ENCODE measurements around the gene RAB13.
"Not testable (repeated sequence)": the region's sequence is repeated elsewhere in the genome, so short reads cannot be mapped to it uniquely, and the experiment has no call there.

The RAB13 gene

GRCh38 chr1:153990468-153991150 is 4.5 kb upstream of the RAB13 start, which contains the start of gene RPS27:
Gene RPS27 (plus strand): TSS chr1:153990762. CDS start chr1:153990797, 35 bp downstream.
- peak within 1 kb of the TSS; percentile 96 for H3K27ac Mint-ChIP-seq
- H3K27me3 Mint-ChIP-seq (ENCODE audit: low read depth): no peaks in the 10 kb centered on the region
- H3K9me3 Mint-ChIP-seq: no peaks in the 10 kb centered on the region
- H3K4me3 Mint-ChIP-seq: peak within 1 kb of the TSS; percentile 94
- DNase-seq (ENCODE audit: low spot score): peak; percentile 88
- H3K36me3 Mint-ChIP-seq (ENCODE audit: low read depth): peaks cover 37% of the 10 kb centered on the region
- peaks cover 35% of the 10 kb centered on the region for H3K4me1 Mint-ChIP-seq (ENCODE audit: low read depth)

GRCh38 chr1:153987621-153988020 is 1.5 kb upstream of the RAB13 start:
- no peak for DNase-seq (ENCODE audit: low spot score)
- Mint-ChIP-seq H3K27me3 (ENCODE audit: low read depth) (no peaks in the 10 kb centered on the region), H3K4me1 (ENCODE audit: low read depth) (peaks cover 37% of the 10 kb centered on the region), H3K9me3 (no peaks in the 10 kb centered on the region), H3K36me3 (ENCODE audit: low read depth) (peaks cover 20% of the 10 kb centered on the region), H3K27ac (peak overlapping the region; percentile 87), H3K4me3 (no peak overlapping the region)

GRCh38 chr1:153985341-153985912 is 712 bp downstream of the RAB13 start:
- Mint-ChIP-seq H3K27ac (no peak overlapping the region), H3K4me1 (ENCODE audit: low read depth) (peaks cover 23% of the 10 kb centered on the region), H3K4me3 (peak overlapping the region; percentile 25), H3K36me3 (ENCODE audit: low read depth) (no peaks in the 10 kb centered on the region), H3K9me3 (no peaks in the 10 kb centered on the region), H3K27me3 (ENCODE audit: low read depth) (no peaks in the 10 kb centered on the region)
- DNase-seq (ENCODE audit: low spot score): peak; percentile 42

- Mint-ChIP-seq H3K4me3 (no peak overlapping the region), H3K27me3 (ENCODE audit: low read depth) (no peaks in the 10 kb centered on the region), H3K27ac (peak overlapping the region; percentile 38)
Measured at GRCh38 chr1:153984123-153984894, 1.8 kb downstream of the RAB13 start.

GRCh38 chr1:153981735-153982134 is 4.4 kb downstream of the RAB13 start:
- H3K27ac Mint-ChIP-seq; H3K27me3 Mint-ChIP-seq (ENCODE audit: low read depth); H3K9me3 Mint-ChIP-seq; H3K4me3 Mint-ChIP-seq; H3K36me3 Mint-ChIP-seq (ENCODE audit: low read depth); DNase-seq (ENCODE audit: low spot score): not testable (repeated sequence)
- H3K4me1 Mint-ChIP-seq (ENCODE audit: low read depth): peaks cover 22% of the 10 kb centered on the region

More at GRCh38 chr1:153984123-153984894, 1.8 kb downstream of the RAB13 start:
- peaks cover 18% of the 10 kb centered on the region for H3K4me1 Mint-ChIP-seq (ENCODE audit: low read depth)
- DNase-seq (ENCODE audit: low spot score): no peak
- no peaks in the 10 kb centered on the region for H3K9me3 Mint-ChIP-seq
- no peaks in the 10 kb centered on the region for H3K36me3 Mint-ChIP-seq (ENCODE audit: low read depth)

GRCh38 chr1:153979091-153979490 is 7.0 kb downstream of the RAB13 start:
- peak overlapping the region; percentile 96 for H3K4me3 Mint-ChIP-seq
- H3K27me3 Mint-ChIP-seq (ENCODE audit: low read depth); DNase-seq (ENCODE audit: low spot score); H3K27ac Mint-ChIP-seq; H3K9me3 Mint-ChIP-seq: not testable (repeated sequence)
- peaks cover 27% of the 10 kb centered on the region for H3K36me3 Mint-ChIP-seq (ENCODE audit: low read depth)
- H3K4me1 Mint-ChIP-seq (ENCODE audit: low read depth): peaks cover 28% of the 10 kb centered on the region

GRCh38 chr1:153978274-153978909 is 7.7 kb downstream of the RAB13 start:
- peaks cover 33% of the 10 kb centered on the region for H3K36me3 Mint-ChIP-seq (ENCODE audit: low read depth)
- peak overlapping the region; percentile 96 for H3K4me3 Mint-ChIP-seq
- H3K9me3 Mint-ChIP-seq: no peaks in the 10 kb centered on the region
- H3K27ac Mint-ChIP-seq: peak overlapping the region; percentile 86
- H3K27me3 Mint-ChIP-seq (ENCODE audit: low read depth): no peaks in the 10 kb centered on the region
- no peak for DNase-seq (ENCODE audit: low spot score)
- peaks cover 29% of the 10 kb centered on the region for H3K4me1 Mint-ChIP-seq (ENCODE audit: low read depth)

GRCh38 chr1:153977250-153978240 is 8.6 kb downstream of the RAB13 start, which contains the start of gene JTB:
Gene JTB (minus strand): TSS chr1:153977674. CDS start chr1:153977252, 422 bp downstream.
- peaks cover 32% of the 10 kb centered on the region for H3K4me1 Mint-ChIP-seq (ENCODE audit: low read depth)
- H3K9me3 Mint-ChIP-seq: no peaks in the 10 kb centered on the region
- H3K27ac Mint-ChIP-seq: peak within 1 kb of the TSS; percentile 95
- peak within 1 kb of the TSS; percentile 96 for H3K4me3 Mint-ChIP-seq
- peaks cover 36% of the 10 kb centered on the region for H3K36me3 Mint-ChIP-seq (ENCODE audit: low read depth)
- peak; percentile 86 for DNase-seq (ENCODE audit: low spot score)
- no peaks in the 10 kb centered on the region for H3K27me3 Mint-ChIP-seq (ENCODE audit: low read depth)

- Mint-ChIP-seq H3K27me3 (ENCODE audit: low read depth) (no peaks in the 10 kb centered on the region), H3K4me3 (peak overlapping the region; percentile 95), H3K4me1 (ENCODE audit: low read depth) (peaks cover 39% of the 10 kb centered on the region), H3K36me3 (ENCODE audit: low read depth) (peaks cover 43% of the 10 kb centered on the region), H3K9me3 (no peaks in the 10 kb centered on the region), H3K27ac (peak overlapping the region; percentile 95)
- no peak for DNase-seq (ENCODE audit: low spot score)
Measured at GRCh38 chr1:153976819-153977249, 9.3 kb downstream of the RAB13 start.

GRCh38 chr1:153973525-153973924 is 12.6 kb downstream of the RAB13 start:
- Mint-ChIP-seq H3K27ac (no peak overlapping the region), H3K4me1 (ENCODE audit: low read depth) (peaks cover 46% of the 10 kb centered on the region), H3K9me3 (no peaks in the 10 kb centered on the region), H3K27me3 (ENCODE audit: low read depth) (no peaks in the 10 kb centered on the region), H3K4me3 (no peak overlapping the region), H3K36me3 (ENCODE audit: low read depth) (peaks cover 43% of the 10 kb centered on the region)
- DNase-seq (ENCODE audit: low spot score): no peak

GRCh38 chr1:153973071-153973470 is 13.1 kb downstream of the RAB13 start:
- peaks cover 43% of the 10 kb centered on the region for H3K36me3 Mint-ChIP-seq (ENCODE audit: low read depth)
- DNase-seq (ENCODE audit: low spot score): no peak
- no peaks in the 10 kb centered on the region for H3K9me3 Mint-ChIP-seq
- H3K27ac Mint-ChIP-seq: no peak overlapping the region
- H3K27me3 Mint-ChIP-seq (ENCODE audit: low read depth): no peaks in the 10 kb centered on the region
- H3K4me1 Mint-ChIP-seq (ENCODE audit: low read depth): peaks cover 48% of the 10 kb centered on the region
- H3K4me3 Mint-ChIP-seq: no peak overlapping the region

GRCh38 chr1:153970346-153970745 is 15.8 kb downstream of the RAB13 start:
- Mint-ChIP-seq H3K27ac (peak overlapping the region; percentile 20), H3K36me3 (ENCODE audit: low read depth) (peaks cover 32% of the 10 kb centered on the region), H3K9me3 (no peaks in the 10 kb centered on the region), H3K4me1 (ENCODE audit: low read depth) (peaks cover 52% of the 10 kb centered on the region), H3K27me3 (ENCODE audit: low read depth) (no peaks in the 10 kb centered on the region), H3K4me3 (no peak overlapping the region)
- no peak for DNase-seq (ENCODE audit: low spot score)

- Mint-ChIP-seq H3K4me3 (peak overlapping the region; percentile 90), H3K4me1 (ENCODE audit: low read depth) (peaks cover 48% of the 10 kb centered on the region), H3K9me3 (no peaks in the 10 kb centered on the region), H3K27me3 (ENCODE audit: low read depth) (no peaks in the 10 kb centered on the region), H3K27ac (peak overlapping the region; percentile 65), H3K36me3 (ENCODE audit: low read depth) (peaks cover 22% of the 10 kb centered on the region)
- no peak for DNase-seq (ENCODE audit: low spot score)
Measured at GRCh38 chr1:153968972-153969371, 17.2 kb downstream of the RAB13 start.

Measured in T-helper 2 cell treated with Interferon-gamma antibody and Interleukin-4, amounts not matched to agents 5 μg/mL and 100 μg/mL, for 36 hours (primary cell).